Measurements from ENCODE around the gene PRICKLE1. TPM values are rescaled to one million over a fixed set of nuclear protein-coding genes. Genes with fewer than 3 reads are reported as not detected.

The PRICKLE1 gene
- total and polyA plus RNA-seq, 9 of the 15 experiments (the other 6 are each of a cell fraction or from before 2014, with no cell fraction given) = 0.22 to 0.85 (median 0.31) TPM

DNA sequence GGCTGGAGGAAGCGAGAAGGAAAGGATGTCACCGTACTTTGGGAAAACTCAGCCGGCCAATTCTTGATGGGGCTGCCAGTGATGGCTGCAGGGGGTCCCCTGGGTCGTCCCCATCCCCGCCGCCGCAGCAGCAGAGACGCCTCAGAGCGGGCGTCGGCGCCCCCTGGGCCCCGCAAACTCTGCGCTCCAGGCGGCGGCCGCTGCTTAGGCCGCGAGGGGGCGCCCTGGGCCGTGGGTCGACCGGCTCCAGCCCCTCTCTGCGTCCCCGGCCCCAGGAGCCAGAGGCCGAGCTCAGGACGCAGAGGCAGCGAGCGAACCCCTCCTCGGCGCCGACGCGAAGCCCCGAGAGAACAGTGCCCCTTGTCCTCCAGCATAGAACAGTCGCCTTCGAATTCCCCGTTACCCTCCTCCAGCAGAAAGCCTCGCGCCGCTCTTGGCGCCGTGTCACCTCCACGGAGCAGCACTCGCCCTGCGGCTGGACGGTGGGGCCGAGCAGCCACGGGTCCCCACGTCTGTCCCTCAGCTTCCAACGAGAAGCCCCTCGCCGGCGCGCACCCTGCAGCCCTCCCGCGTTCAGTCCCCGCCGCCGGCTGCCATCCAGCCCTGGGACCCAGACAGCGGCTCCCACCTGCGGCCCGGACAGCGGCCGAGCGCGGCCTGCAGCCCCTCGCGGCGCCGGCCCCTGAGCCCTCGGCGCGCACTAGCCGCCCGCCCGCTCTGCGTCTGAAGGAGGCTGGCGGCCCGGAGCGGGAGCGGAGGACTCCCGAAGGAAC, 106.6 kb downstream of the PRICKLE1 start (continued):
- TF ChIP-seq, protein P1, sequence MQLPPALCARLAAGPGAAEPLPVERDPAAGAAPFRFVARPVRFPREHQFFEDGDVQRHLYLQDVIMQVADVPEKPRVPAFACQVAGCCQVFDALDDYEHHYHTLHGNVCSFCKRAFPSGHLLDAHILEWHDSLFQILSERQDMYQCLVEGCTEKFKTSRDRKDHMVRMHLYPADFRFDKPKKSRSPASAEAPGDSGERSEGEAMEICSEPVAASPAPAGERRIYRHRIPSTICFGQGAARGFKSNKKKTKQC (CRISPR knock-in tag; IDR thresholded peaks at IDR 0.05) = 0 out of 2 replicates have a peak, but pooled peaks have one; percentile 47
- TF ChIP-seq SREBF2 (CRISPR knock-in tag; IDR thresholded peaks at IDR 0.05) = no peak
- no peak for TF ChIP-seq ILF3 (IDR thresholded peaks at IDR 0.05; ENCODE audit: borderline replicate concordance)
- TF ChIP-seq ZNF431 (CRISPR knock-in tag; IDR thresholded peaks at IDR 0.05) = 0 out of 2 replicates have a peak, but pooled peaks have one; percentile 47
- TF ChIP-seq FOSL1 (tag; conservative IDR thresholded peaks at IDR 0.05) = no peak
- TF ChIP-seq RAD21 (CRISPR knock-in tag; conservative IDR thresholded peaks at IDR 0.05 in 1 of 2, IDR thresholded peaks at IDR 0.05 in 1 of 2) = peak; percentile 75 to 84
- no peak for TF ChIP-seq HNRNPUL1 (IDR thresholded peaks at IDR 0.05; ENCODE audit: low read length)
- 0 out of 2 replicates have a peak, but pooled peaks have one; percentile 11 for TF ChIP-seq SOX6 (IDR thresholded peaks at IDR 0.05)
- no peak for TF ChIP-seq HMG20A (CRISPR knock-in tag; conservative IDR thresholded peaks at IDR 0.05)
- no peak for TF ChIP-seq ELF1 (tag; IDR thresholded peaks at IDR 0.05)
- no peak for TF ChIP-seq ZC3H11A (IDR thresholded peaks at IDR 0.05; ENCODE audit: low read depth, low read length)
- no peak for TF ChIP-seq NELFE (IDR thresholded peaks at IDR 0.05; ENCODE audit: insufficient read depth, insufficient read length)
- no peak for TF ChIP-seq SMARCE1 (IDR thresholded peaks at IDR 0.05)
- peak; percentile 44; the same call in 1 of the 2 replicates for TF ChIP-seq PHF8 (IDR thresholded peaks at IDR 0.05; ENCODE audit: borderline replicate concordance, low read length)
- TF ChIP-seq SIX5 (IDR thresholded peaks at IDR 0.05; ENCODE audit: borderline replicate concordance in 1 of 2, insufficient read depth in 1 of 2, low read depth in 1 of 2, low read length in 2 of 2) = no peak
- no peak for TF ChIP-seq HDAC1 (IDR thresholded peaks at IDR 0.05)
- TF ChIP-seq, protein P2, sequence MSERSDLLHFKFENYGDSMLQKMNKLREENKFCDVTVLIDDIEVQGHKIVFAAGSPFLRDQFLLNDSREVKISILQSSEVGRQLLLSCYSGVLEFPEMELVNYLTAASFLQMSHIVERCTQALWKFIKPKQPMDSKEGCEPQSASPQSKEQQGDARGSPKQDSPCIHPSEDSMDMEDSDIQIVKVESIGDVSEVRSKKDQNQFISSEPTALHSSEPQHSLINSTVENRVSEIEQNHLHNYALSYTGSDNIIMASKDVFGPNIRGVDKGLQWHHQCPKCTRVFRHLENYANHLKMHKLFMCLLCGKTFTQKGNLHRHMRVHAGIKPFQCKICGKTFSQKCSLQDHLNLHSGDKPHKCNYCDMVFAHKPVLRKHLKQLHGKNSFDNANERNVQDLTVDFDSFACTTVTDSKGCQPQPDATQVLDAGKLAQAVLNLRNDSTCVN (CRISPR knock-in tag; IDR thresholded peaks at IDR 0.05) = no peak
- TF ChIP-seq, protein P3, sequence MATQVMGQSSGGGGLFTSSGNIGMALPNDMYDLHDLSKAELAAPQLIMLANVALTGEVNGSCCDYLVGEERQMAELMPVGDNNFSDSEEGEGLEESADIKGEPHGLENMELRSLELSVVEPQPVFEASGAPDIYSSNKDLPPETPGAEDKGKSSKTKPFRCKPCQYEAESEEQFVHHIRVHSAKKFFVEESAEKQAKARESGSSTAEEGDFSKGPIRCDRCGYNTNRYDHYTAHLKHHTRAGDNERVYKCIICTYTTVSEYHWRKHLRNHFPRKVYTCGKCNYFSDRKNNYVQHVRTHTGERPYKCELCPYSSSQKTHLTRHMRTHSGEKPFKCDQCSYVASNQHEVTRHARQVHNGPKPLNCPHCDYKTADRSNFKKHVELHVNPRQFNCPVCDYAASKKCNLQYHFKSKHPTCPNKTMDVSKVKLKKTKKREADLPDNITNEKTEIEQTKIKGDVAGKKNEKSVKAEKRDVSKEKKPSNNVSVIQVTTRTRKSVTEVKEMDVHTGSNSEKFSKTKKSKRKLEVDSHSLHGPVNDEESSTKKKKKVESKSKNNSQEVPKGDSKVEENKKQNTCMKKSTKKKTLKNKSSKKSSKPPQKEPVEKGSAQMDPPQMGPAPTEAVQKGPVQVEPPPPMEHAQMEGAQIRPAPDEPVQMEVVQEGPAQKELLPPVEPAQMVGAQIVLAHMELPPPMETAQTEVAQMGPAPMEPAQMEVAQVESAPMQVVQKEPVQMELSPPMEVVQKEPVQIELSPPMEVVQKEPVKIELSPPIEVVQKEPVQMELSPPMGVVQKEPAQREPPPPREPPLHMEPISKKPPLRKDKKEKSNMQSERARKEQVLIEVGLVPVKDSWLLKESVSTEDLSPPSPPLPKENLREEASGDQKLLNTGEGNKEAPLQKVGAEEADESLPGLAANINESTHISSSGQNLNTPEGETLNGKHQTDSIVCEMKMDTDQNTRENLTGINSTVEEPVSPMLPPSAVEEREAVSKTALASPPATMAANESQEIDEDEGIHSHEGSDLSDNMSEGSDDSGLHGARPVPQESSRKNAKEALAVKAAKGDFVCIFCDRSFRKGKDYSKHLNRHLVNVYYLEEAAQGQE (IDR thresholded peaks at IDR 0.05; ENCODE audit: borderline replicate concordance) = peak; percentile 74
- TF ChIP-seq, protein P3 (CRISPR knock-in tag; IDR thresholded peaks at IDR 0.05; ENCODE audit: low read depth) = no peak
